CD1c-positive myeloid dendritic cell (primary cell): ENCODE data around the gene LDLRAD3.
"Not testable (repeated sequence)": the region's sequence is repeated elsewhere in the genome, so short reads cannot be mapped to it uniquely, and the experiment has no call there.

ENCODE experiments used
- DNase-seq: peaks from one replicate; pipeline ENCODE4 v3.0.0-alpha.2; 2016; ENCODE audit errors: extremely low spot score

Gene LDLRAD3

GRCh38 chr11:36016263-36016662 is 72.4 kb downstream of the LDLRAD3 start:
- no peak for DNase-seq

- DNase-seq, result no peak
Observed at GRCh38 chr11:36016709-36017108, 72.8 kb downstream of the LDLRAD3 start.

DNA sequence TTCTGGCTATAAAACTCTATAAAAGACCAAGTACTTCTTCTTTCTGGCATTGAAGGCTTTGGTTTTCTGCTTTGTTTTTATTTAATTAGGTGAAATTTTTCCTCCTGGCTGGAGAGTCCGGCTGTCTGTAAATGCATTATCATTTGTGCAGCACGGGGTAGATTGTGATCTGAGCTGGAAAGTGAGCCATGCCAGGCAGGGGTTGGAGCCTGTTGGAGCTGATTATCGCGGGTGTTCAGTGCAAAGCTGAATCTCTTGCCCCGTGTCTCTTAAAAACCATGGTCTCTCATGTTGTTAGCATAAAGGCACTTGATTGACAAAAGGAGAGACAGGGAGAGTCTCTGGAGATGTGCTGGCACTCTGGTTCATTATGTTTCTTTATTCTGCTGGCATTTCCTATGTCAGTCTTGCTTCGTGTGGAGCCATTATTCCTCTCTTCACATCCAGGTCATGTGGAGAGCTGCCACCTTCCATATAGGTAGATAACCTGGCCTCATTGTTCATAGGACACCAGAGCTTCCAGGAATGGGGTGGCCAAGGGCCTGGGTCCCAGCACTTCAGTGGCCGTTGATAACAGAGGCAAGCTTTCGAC is 75.2 kb downstream of the LDLRAD3 start:
- DNase-seq, result no peak

GRCh38 chr11:36019722-36020121 is 75.9 kb downstream of the LDLRAD3 start:
- no peak for DNase-seq

DNA sequence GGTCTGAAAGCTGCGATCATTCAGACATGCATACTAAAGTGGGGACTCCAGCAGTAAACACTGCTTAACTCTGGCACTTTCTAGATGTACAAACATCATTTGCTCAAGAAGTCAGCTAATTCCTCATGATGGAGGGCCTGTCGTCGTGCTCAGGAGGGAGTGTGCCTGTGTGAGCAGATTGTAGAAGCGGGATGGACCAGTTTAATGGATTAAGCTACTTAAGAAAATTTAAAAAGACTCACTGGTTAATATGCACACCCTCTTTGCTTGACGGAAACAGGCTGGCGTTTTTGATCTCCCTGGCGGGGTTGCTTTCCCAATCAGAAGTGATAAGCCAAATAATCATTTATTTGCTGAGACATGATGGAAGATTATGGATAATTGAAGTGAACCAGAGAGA is 79.0 kb downstream of the LDLRAD3 start:
- DNase-seq, result no peak

- no peak for DNase-seq
Observed at GRCh38 chr11:36023922-36024321, 80.1 kb downstream of the LDLRAD3 start.

DNA sequence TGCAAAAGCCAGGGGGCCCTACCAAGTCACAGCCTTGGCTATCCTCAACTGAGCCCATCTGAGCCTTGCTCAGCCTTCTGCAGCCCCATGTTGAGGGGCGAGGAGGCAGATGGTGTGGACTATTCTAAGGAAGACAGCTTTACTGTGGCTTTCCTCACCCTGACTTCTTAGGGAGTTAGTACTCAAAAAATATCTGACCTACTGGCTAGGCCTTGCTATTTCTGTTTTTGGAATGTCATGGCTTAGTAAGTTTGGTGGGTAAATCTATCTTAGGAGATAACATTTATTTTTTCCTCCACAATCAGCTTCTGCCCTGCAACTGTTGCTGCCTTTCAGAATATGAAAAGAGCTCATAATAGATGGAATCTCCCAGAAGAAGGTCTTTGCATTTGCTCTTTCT is 80.9 kb downstream of the LDLRAD3 start:
- DNase-seq, result no peak

GRCh38 chr11:36026315-36026968 is 82.6 kb downstream of the LDLRAD3 start:
- peak; percentile 5 for DNase-seq

DNA sequence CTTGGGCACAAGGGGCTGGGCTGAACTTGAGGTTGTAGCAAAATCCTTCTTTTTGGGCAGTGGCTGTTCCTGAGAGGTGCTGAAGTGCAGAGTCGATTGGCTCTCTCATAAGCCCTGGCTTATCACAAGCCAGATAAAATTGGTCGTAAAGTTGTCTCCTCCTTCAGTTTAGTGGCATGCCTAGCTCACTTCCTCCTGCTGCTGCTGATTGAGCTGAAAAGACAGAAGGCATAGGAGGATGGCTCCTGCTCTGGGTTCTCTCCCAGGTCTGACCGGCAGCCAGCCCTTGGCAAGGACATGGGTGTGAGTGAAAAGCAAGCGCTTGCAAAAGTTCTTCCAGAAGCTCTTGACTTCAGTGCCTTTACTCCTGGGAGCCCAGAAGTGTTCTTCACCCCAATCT is 83.9 kb downstream of the LDLRAD3 start:
- no peak for DNase-seq

- DNase-seq, result no peak
Observed at GRCh38 chr11:36029616-36030015, 85.8 kb downstream of the LDLRAD3 start.

GRCh38 chr11:36030731-36031281 is 86.9 kb downstream of the LDLRAD3 start:
- DNase-seq, result no peak

DNA sequence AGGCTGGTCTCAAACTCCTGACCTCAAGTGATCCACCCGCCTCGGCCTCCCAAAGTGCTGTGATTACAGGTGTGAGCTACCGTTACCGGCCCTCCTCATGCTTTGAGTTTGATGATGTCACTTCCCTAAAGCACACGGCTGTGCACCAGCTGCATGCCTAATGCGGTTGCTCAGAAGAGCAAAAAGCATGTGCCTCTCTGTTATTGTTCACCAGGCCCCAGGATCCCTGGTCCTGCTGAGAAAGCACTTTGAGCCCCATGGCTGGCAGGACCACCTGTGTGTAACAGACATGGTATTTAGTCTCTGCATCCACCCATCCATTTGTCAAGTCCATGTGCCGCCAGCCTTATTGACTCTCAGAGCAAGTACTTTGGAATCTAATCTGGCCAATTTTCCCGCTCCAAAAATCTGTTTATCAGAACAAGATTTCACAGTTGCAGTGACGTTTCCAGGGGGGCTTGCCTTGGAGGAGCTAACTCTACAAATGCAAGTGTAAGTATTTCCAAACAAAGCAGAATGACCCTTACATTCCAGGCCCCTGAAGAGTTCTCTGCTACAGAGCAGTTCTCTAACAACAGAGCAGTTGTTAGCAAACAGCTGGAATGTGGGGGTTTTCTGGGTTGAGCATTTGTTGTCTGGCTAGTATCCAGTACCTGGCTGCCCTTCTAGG is 89.4 kb downstream of the LDLRAD3 start:
- no peak for DNase-seq

GRCh38 chr11:36033936-36034335 is 90.1 kb downstream of the LDLRAD3 start:
- no peak for DNase-seq

- DNase-seq, result no peak
Observed at GRCh38 chr11:36034551-36035331, 90.9 kb downstream of the LDLRAD3 start.

DNA sequence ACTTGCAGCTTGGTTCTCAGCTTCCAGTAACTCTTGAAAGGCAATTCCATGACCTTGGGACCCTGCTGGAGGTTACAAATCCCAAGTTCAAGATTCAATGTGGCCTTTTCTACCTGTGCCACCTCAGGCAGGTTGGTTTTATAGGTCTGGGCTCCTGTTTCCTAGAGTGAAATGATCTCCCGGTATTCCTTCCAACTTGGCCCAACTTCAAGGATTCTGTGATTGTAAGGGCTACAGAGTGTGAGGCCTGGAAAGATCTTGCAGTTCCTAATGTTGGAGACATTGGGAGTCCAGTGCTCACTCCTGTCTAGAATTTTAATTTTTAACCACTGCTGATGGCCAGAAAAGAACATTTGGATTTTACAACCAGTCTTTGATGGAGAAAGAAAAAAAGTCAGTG is 91.6 kb downstream of the LDLRAD3 start:
- no peak for DNase-seq

- DNase-seq, result no peak
Observed at GRCh38 chr11:36035999-36036398, 92.1 kb downstream of the LDLRAD3 start.

- DNase-seq, result no peak
Observed at GRCh38 chr11:36037031-36037430, 93.2 kb downstream of the LDLRAD3 start.

DNA sequence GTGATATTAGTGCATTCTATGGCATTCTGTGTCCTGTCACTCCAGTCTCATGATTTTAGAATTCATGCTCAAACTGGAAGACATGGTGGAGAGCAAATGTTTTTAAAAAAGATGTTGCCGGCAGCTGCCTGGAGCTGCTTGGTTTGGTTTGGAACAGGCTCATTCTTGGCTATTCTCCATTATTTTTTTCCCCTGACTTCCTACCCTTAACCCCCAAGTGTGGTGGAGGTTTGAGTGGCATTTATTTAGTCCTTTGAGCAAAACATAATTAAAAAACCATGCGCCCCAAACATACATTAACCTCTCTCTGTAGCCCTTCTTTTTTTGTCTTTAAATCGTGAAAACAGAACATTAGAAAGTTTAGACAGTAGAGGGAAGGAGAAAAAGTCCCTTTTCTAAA is 94.7 kb downstream of the LDLRAD3 start:
- DNase-seq, result no peak

DNA sequence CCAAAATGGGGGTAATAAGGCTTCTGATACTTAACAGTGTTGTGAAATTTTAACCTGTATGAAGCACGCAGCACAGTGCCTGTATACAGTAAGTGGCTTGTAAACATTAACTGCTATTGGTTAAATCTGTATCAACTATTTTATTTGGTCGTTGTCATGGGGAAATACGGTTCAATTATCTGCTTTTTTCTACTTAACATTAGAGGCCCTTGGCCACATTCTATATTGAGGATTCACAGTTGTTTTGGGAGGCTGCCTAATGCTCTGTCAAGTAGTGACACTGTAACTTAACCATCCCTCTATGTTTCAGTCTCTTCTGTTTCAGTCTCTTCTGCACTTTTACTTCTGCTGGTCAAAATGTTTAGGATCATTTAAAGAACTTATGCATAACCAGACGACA is 95.6 kb downstream of the LDLRAD3 start:
- DNase-seq, result no peak

DNA sequence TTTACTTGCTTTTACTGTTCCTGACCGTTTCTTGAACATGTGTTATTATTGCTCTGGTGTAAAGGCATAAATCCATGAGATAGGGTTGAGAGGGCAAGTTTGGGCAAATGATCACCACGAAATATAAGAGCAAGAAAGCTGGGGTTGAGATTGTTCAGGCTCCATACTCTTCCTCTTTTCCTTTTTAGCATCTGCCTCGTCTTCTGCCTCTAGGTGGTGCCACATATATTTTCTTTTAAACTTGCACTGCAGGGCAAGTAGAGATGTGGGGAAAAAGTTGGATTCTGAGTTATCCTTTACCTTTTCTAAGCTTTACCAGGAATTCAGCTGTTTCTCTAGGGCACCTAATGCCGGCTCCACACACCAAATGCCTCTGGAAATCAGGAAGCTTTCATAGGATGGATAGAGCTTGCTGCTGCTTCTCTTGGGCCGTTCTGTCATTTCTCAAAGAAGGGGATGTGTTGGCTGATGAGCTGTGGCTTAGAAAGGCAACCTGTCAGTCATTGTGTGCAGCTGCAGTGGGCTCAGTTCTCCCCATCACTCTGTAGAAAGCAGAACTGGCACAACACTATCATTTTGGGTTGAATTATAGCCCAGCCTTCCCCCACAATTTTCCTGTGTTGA is 98.2 kb downstream of the LDLRAD3 start:
- peak; percentile 20 for DNase-seq

DNA sequence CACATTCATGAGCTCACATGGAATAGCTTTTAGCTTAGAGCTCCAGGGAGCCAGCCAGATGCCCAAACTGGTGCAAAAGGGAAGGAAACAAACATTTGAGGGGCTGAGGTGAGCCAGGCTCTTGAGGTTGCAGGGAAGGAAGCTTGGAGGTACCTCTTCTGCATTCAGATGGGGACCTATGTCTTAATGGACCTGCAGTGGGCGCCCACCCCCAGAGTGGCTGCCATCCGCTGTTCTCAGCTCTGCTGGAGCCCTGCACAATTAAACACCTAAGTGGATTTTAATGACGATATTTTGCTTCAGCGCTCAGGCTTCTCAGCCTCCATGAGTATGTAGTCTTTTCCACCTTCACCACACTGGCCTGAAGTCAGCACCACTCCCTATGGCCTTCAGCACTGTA is 100.8 kb downstream of the LDLRAD3 start:
- no peak for DNase-seq

DNA sequence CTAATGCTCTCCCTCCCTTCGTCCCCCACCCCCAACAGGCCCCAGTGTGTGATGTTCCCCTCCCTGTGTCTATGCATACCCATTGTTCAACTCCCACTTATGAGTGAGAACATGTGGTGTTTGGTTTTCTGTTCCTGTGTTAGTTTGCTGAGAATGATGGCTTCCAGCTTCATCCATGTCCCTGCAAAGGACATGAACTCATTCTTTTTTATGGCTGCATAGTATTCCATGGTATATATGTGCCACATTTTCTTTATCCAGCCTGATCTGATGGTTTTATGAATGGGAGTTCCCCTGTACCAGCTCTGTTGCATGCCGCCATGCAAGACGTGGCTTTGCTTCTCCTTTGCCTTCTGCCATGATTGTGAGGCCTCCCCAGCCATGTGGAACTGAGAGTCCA is 102.1 kb downstream of the LDLRAD3 start:
- not testable (repeated sequence) for DNase-seq
